PC-9 (cell line): ENCODE measurements around the gene PTGIR. TPM values are rescaled to one million over a fixed set of nuclear protein-coding genes. Genes with fewer than 3 reads are reported as not detected.

ENCODE experiments used
- BruUV-seq: library from RNA; stranded (reverse); fragments of 400-500 nt; replicated peaks from 2 replicates; lab custom pipeline; 2021; lab: Mats Ljungman, UMichigan
- CTCF ChIA-PET: fragments of 300-600 bp; sonication (Branson Sonifier 250); formaldehyde crosslinking; loops from one replicate; lab custom pipeline; 2022; ENCODE audit warnings: antibody characterized with exemption; lab: Charles Lee
- POLR2A ChIA-PET: fragments of 300-600 bp; sonication (Branson Sonifier 250); formaldehyde crosslinking; loops from one replicate; lab custom pipeline; 2022; ENCODE audit warnings: antibody characterized with exemption; ENCODE audit not compliant: unreplicated experiment; lab: Charles Lee
- DNase-seq, 2 experiments: peaks; one replicate each; pipeline versions ENCODE4 v3.0.0 to v3.0.0-alpha.2; 2015 to 2022; ENCODE audit warnings: mixed read lengths in 1 of 2
- H2AFZ ChIP-seq: fragments of 200-600 bp; sonication (generic); 2 replicates; pipeline ENCODE4 v1.8.1; 2017; ENCODE audit warnings: antibody characterized with exemption
- H3F3A ChIP-seq: fragments of 200-600 bp; sonication (generic); 2 replicates; pipeline ENCODE4 v1.8.1; 2017; ENCODE audit warnings: antibody characterized with exemption, mild to moderate bottlenecking, low read depth; ENCODE audit not compliant: insufficient read depth
- H3K27ac ChIP-seq: fragments of 200-600 bp; sonication (generic); 2 replicates; pipeline ENCODE4 v1.6.1; 2016; ENCODE audit warnings: mixed run types
- H3K27me3 ChIP-seq: fragments of 200-600 bp; sonication (generic); 2 replicates; pipeline ENCODE4 v1.6.1; 2016; ENCODE audit warnings: low read depth, mixed run types; ENCODE audit not compliant: insufficient read depth
- H3K36me3 ChIP-seq: fragments of 200-600 bp; sonication (generic); 2 replicates; pipeline ENCODE4 v1.6.1; 2016; ENCODE audit warnings: low read depth, mixed run types
- H3K4me1 ChIP-seq: fragments of 200-600 bp; sonication (generic); replicated peaks from 2 replicates; pipeline ENCODE4 v1.6.1; 2016; ENCODE audit warnings: mixed run types; ENCODE audit not compliant: insufficient read depth
- H3K4me2 ChIP-seq: fragments of 200-600 bp; sonication (generic); 2 replicates; pipeline ENCODE4 v1.6.1; 2017; ENCODE audit warnings: mixed run types
- H3K4me3 ChIP-seq: fragments of 200-600 bp; sonication (generic); 2 replicates; pipeline ENCODE4 v1.6.1; 2016; ENCODE audit warnings: mixed run types
- H3K79me2 ChIP-seq: fragments of 200-600 bp; sonication (generic); 2 replicates; pipeline ENCODE4 v1.6.1; 2017; ENCODE audit warnings: low read depth, mixed run types
- H3K9me2 ChIP-seq: fragments of 200-600 bp; sonication (generic); 2 replicates; pipeline ENCODE4 v1.8.1; 2017; ENCODE audit warnings: mild to moderate bottlenecking; ENCODE audit not compliant: insufficient read depth
- H3K9me3 ChIP-seq: fragments of 200-600 bp; sonication (generic); 2 replicates; pipeline ENCODE4 v1.8.1; 2016; ENCODE audit warnings: low read depth; ENCODE audit not compliant: insufficient read depth
- H4K20me1 ChIP-seq: fragments of 200-600 bp; sonication (generic); 2 replicates; pipeline ENCODE4 v1.8.1; 2017; ENCODE audit not compliant: insufficient read depth
- CTCF ChIP-seq: fragments of 200-600 bp; sonication (generic); conservative IDR thresholded peaks from 2 replicates; pipeline ENCODE4 v1.6.1; 2017; ENCODE audit warnings: mixed run types, antibody characterized with exemption, mild to moderate bottlenecking, moderate library complexity
- EZH2 ChIP-seq: fragments of 200-600 bp; sonication (generic); IDR thresholded peaks from 2 replicates; pipeline ENCODE4 v1.8.0; 2017; ENCODE audit warnings: antibody characterized with exemption, low read depth
- intact Hi-C: fragments of 100-400 bp; cut with micrococcal nuclease; formaldehyde crosslinking; loops from one replicate; pipeline ENCODE4 v1.10.0; 2022; ENCODE audit not compliant: unreplicated experiment
- total RNA-seq: library from RNA; stranded (reverse); gene quantifications from 2 replicates; pipeline ENCODE4 v1.2.3, GENCODE V29; 2021

PTGIR gene
- total RNA-seq, 1 experiment from 2014 or later, result 0.28 TPM

DNA sequence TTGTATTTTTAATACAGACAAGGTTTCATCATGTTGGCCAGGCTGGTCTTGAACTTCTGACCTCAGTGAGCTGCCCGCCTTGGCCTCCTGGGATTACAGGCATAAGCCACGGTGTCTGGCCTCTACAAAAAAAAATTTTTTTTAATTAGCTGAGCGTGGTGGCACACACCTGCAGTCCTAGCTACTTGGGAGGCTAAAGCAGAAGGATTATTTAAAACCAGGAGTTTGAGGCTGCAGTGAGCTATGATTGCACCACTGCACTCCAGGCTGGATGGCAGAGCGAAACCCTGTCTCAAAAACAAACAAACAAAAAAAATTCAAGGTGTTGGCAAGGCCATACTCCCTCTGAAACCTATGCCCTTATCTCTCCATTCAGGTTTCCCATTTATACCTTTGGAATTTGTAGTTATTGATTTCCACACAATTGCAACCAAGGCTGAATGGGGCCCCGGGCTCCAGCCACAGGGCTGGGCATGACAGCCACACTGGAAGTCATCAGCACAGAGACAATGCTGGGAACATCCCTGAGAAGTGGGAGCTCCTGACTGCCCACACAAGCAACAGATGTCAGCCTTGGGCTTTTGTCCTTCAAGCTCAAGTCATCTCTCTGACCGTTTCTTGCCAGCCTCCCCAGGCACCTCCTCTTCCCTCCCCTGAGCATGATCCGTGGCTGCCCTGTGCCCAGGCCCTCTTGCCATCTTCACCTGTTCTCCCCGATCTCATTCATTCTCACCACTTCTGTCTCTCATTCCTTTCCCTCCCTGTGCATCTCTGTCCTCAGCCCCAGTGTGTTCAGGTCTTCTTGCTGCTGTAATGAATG is 51.0 kb downstream of the PTGIR start:
- CTCF ChIA-PET, result no interaction called here
- Histone ChIP-seq H3K36me3 (no peaks in the 10 kb centered on the region), H3K27ac (no peak overlapping the region), H4K20me1 (no peaks in the 10 kb centered on the region), H3K27me3 (no peaks in the 10 kb centered on the region), H2AFZ (no peak overlapping the region), H3F3A (peaks cover 6% of the 10 kb centered on the region; the same call in 1 of the 2 replicates), H3K9me3 (no peaks in the 10 kb centered on the region), H3K79me2 (no peaks in the 10 kb centered on the region), H3K4me2 (no peak overlapping the region), H3K4me1 (no peaks in the 10 kb centered on the region), H3K4me3 (no peak overlapping the region), H3K9me2 (no peaks in the 10 kb centered on the region)
- BruUV-seq, result no TSS peak
- TF ChIP-seq EZH2, result no peak
- TF ChIP-seq CTCF, result no peak
- intact Hi-C loops, result no loop called here
- no peak for DNase-seq
- POLR2A ChIA-PET, result no interaction called here

GRCh38 chr19:46571495-46571894 is 53.4 kb downstream of the PTGIR start:
- CTCF ChIA-PET, result interaction anchor here (0.5 to 1.4 kb wide), 3 partner anchors 14 to 90 kb away, joined by 4 to 10 read pairs (median 7); partner anchors contain the start of gene DACT3
- Histone ChIP-seq H3F3A (0 out of 2 replicates have a peak, but pooled peaks cover 3% of the 10 kb centered on the region), H3K9me3 (no peaks in the 10 kb centered on the region), H3K27me3 (no peaks in the 10 kb centered on the region), H2AFZ (no peak overlapping the region), H3K36me3 (no peaks in the 10 kb centered on the region), H3K9me2 (no peaks in the 10 kb centered on the region), H3K79me2 (no peaks in the 10 kb centered on the region), H4K20me1 (no peaks in the 10 kb centered on the region), H3K4me3 (no peak overlapping the region), H3K4me1 (no peaks in the 10 kb centered on the region), H3K27ac (no peak overlapping the region), H3K4me2 (no peak overlapping the region)
- intact Hi-C loops, result no loop called here
- BruUV-seq, result no TSS peak
- TF ChIP-seq EZH2, result no peak
- peak; percentile 39; the same call in 1 of the 2 replicates for TF ChIP-seq CTCF
- peak; percentile 42 to 51 for DNase-seq
- POLR2A ChIA-PET, result no interaction called here

Other genes with a start within 250 kb of the PTGIR start
- 3.9 and 4.2 TPM in 2 replicates for gene CCDC8, start 211.5 kb downstream of the PTGIR start, total RNA-seq
- gene PNMA8C, start 196.2 kb downstream of the PTGIR start, total RNA-seq, result not detected in 2 replicates
- gene PNMA8A, start 153.5 kb downstream of the PTGIR start, total RNA-seq, result not detected in 2 replicates
- not detected in 2 replicates for gene PNMA8B, start 129.2 kb downstream of the PTGIR start, total RNA-seq
- gene CALM3, start 23.8 kb downstream of the PTGIR start, total RNA-seq, result 211 and 239 TPM in 2 replicates
- gene GNG8, start 11.1 kb upstream of the PTGIR start, total RNA-seq, result not detected in 2 replicates
- 0.13 TPM in 1 of 2 replicates, not detected in the other for gene DACT3, start 36.1 kb upstream of the PTGIR start, total RNA-seq
- 88.5 and 97.8 TPM in 2 replicates for gene PRKD2, start 92.0 kb upstream of the PTGIR start, total RNA-seq
- gene FKRP, start 121.0 kb upstream of the PTGIR start, total RNA-seq, result 7.6 and 10.6 TPM in 2 replicates
- 93.3 and 131 TPM in 2 replicates for gene STRN4, start 121.4 kb upstream of the PTGIR start, total RNA-seq
- gene SLC1A5, start 163.5 kb upstream of the PTGIR start, total RNA-seq, result 218 and 264 TPM in 2 replicates
- 332 and 411 TPM in 2 replicates for gene AP2S1, start 225.8 kb upstream of the PTGIR start, total RNA-seq
- gene ARHGAP35, start 235.9 kb upstream of the PTGIR start, total RNA-seq, result 87.8 and 104 TPM in 2 replicates